Stimulated activated naive CD8-positive, alpha-beta T cell treated with anti-CD3 and anti-CD28 coated beads, Interleukin-15, amount 100 ng/mL, for 72 hours (primary cell): ENCODE measurements around the gene CEMIP2.

ENCODE experiments used
- ATAC-seq: fragments of 150-1000 bp; cut with Tn5 transposase; 2 replicates; pipeline ENCODE4 v1.10.0; 2021; ENCODE audit warnings: mild to moderate bottlenecking, moderate library complexity
- DNase-seq, 2 donors: peaks; one replicate each; pipeline ENCODE4 v3.0.0; 2021 to 2022
- H3K27ac Mint-ChIP-seq, 2 donors: one replicate each; pipeline ENCODE4 v1.8.0; 2022; ENCODE audit warnings: mild to moderate bottlenecking in 2 of 2, mixed read lengths in 2 of 2, moderate library complexity in 2 of 2
- H3K27me3 Mint-ChIP-seq: one replicate; pipeline ENCODE4 v1.8.0; 2022; ENCODE audit warnings: mixed read lengths
- H3K4me1 Mint-ChIP-seq: one replicate; pipeline ENCODE4 v1.8.0; 2022; ENCODE audit warnings: mild to moderate bottlenecking, mixed read lengths
- H3K4me3 Mint-ChIP-seq, 2 donors: one replicate each; pipeline ENCODE4 v1.8.0; 2022; ENCODE audit warnings: mild to moderate bottlenecking in 2 of 2, mixed read lengths in 2 of 2, moderate library complexity in 1 of 2
- H3K9me3 Mint-ChIP-seq, 2 donors: one replicate each; pipeline ENCODE4 v1.8.0; 2022; ENCODE audit warnings: mixed read lengths in 2 of 2

The CEMIP2 gene

GRCh38 chr9:71685988-71686387 lies 82.3 kb downstream of the CEMIP2 start:
- no peak overlapping the region for H3K27ac Mint-ChIP-seq
- ATAC-seq (no peak), DNase-seq (peak in 1 of 2 donors; percentile 8)
- peaks cover 65% of the 10 kb centered on the region for H3K4me1 Mint-ChIP-seq
- H3K27me3 Mint-ChIP-seq: no peaks in the 10 kb centered on the region
- peak overlapping the region; percentile 2 to 27 for H3K4me3 Mint-ChIP-seq
- no peaks in the 10 kb centered on the region for H3K9me3 Mint-ChIP-seq

GRCh38 chr9:71685394-71685793 lies 82.9 kb downstream of the CEMIP2 start:
- DNase-seq (peak in 1 of 2 donors; percentile 48), ATAC-seq (peak; percentile 97)
- Mint-ChIP-seq H3K4me1 (peaks cover 61% of the 10 kb centered on the region), H3K27ac (peak overlapping the region in 1 of 2 donors; percentile 54), H3K27me3 (no peaks in the 10 kb centered on the region), H3K4me3 (peak overlapping the region; percentile 3 to 5), H3K9me3 (no peaks in the 10 kb centered on the region)

- H3K9me3 Mint-ChIP-seq: no peaks in the 10 kb centered on the region
- peak overlapping the region in 1 of 2 donors; percentile 54 for H3K27ac Mint-ChIP-seq
- ATAC-seq (no peak), DNase-seq (no peak)
- H3K4me3 Mint-ChIP-seq: no peak overlapping the region
- no peaks in the 10 kb centered on the region for H3K27me3 Mint-ChIP-seq
- peaks cover 55% of the 10 kb centered on the region for H3K4me1 Mint-ChIP-seq
Observed at GRCh38 chr9:71684566-71684965, 83.7 kb downstream of the CEMIP2 start.

GRCh38 chr9:71683598-71684235 lies 84.6 kb downstream of the CEMIP2 start:
- Mint-ChIP-seq H3K4me3 (no peak overlapping the region), H3K27ac (peak overlapping the region; percentile 19 to 40), H3K9me3 (no peaks in the 10 kb centered on the region), H3K27me3 (no peaks in the 10 kb centered on the region), H3K4me1 (peaks cover 56% of the 10 kb centered on the region)
- no peak for ATAC-seq
- no peak for DNase-seq

GRCh38 chr9:71681708-71682272 lies 86.5 kb downstream of the CEMIP2 start:
- Mint-ChIP-seq H3K4me1 (peaks cover 61% of the 10 kb centered on the region), H3K9me3 (no peaks in the 10 kb centered on the region), H3K27me3 (no peaks in the 10 kb centered on the region), H3K27ac (peak overlapping the region in 1 of 2 donors; percentile 37), H3K4me3 (no peak overlapping the region)
- DNase-seq (no peak), ATAC-seq (no peak)

GRCh38 chr9:71681104-71681707 lies 87.1 kb downstream of the CEMIP2 start:
- Mint-ChIP-seq H3K9me3 (no peaks in the 10 kb centered on the region), H3K4me1 (peaks cover 61% of the 10 kb centered on the region), H3K27me3 (no peaks in the 10 kb centered on the region), H3K27ac (no peak overlapping the region), H3K4me3 (no peak overlapping the region)
- no peak for ATAC-seq
- DNase-seq: no peak

- no peak overlapping the region for H3K27ac Mint-ChIP-seq
- DNase-seq: no peak
- no peaks in the 10 kb centered on the region for H3K9me3 Mint-ChIP-seq
- no peak overlapping the region for H3K4me3 Mint-ChIP-seq
- no peak for ATAC-seq
- H3K4me1 Mint-ChIP-seq: peaks cover 53% of the 10 kb centered on the region
- no peaks in the 10 kb centered on the region for H3K27me3 Mint-ChIP-seq
Observed at GRCh38 chr9:71680189-71680980, 87.9 kb downstream of the CEMIP2 start.

- ATAC-seq (no peak), DNase-seq (no peak)
- no peaks in the 10 kb centered on the region for H3K9me3 Mint-ChIP-seq
- H3K27me3 Mint-ChIP-seq: no peaks in the 10 kb centered on the region
- H3K27ac Mint-ChIP-seq: no peak overlapping the region
- no peak overlapping the region for H3K4me3 Mint-ChIP-seq
- H3K4me1 Mint-ChIP-seq: peaks cover 40% of the 10 kb centered on the region
Observed at GRCh38 chr9:71678999-71679398, 89.3 kb downstream of the CEMIP2 start.

GRCh38 chr9:71677209-71677608 lies 91.1 kb downstream of the CEMIP2 start:
- H3K27me3 Mint-ChIP-seq: no peaks in the 10 kb centered on the region
- no peak overlapping the region for H3K4me3 Mint-ChIP-seq
- no peak for DNase-seq
- H3K4me1 Mint-ChIP-seq: peaks cover 34% of the 10 kb centered on the region
- ATAC-seq: no peak
- no peak overlapping the region for H3K27ac Mint-ChIP-seq
- no peaks in the 10 kb centered on the region for H3K9me3 Mint-ChIP-seq

GRCh38 chr9:71676460-71676859 lies 91.9 kb downstream of the CEMIP2 start:
- Mint-ChIP-seq H3K4me1 (peaks cover 28% of the 10 kb centered on the region), H3K9me3 (no peaks in the 10 kb centered on the region), H3K27ac (no peak overlapping the region), H3K27me3 (no peaks in the 10 kb centered on the region), H3K4me3 (no peak overlapping the region)
- DNase-seq: no peak
- no peak for ATAC-seq

GRCh38 chr9:71675857-71676165 lies 92.5 kb downstream of the CEMIP2 start:
- DNase-seq (no peak), ATAC-seq (no peak)
- no peak overlapping the region for H3K4me3 Mint-ChIP-seq
- peaks cover 28% of the 10 kb centered on the region for H3K4me1 Mint-ChIP-seq
- H3K27me3 Mint-ChIP-seq: no peaks in the 10 kb centered on the region
- H3K27ac Mint-ChIP-seq: no peak overlapping the region
- H3K9me3 Mint-ChIP-seq: no peaks in the 10 kb centered on the region

GRCh38 chr9:71675105-71675856 lies 93.0 kb downstream of the CEMIP2 start:
- peak overlapping the region in 1 of 2 donors; percentile 42 for H3K27ac Mint-ChIP-seq
- ATAC-seq (no peak), DNase-seq (no peak)
- H3K4me1 Mint-ChIP-seq: peaks cover 28% of the 10 kb centered on the region
- H3K4me3 Mint-ChIP-seq: no peak overlapping the region
- H3K9me3 Mint-ChIP-seq: no peaks in the 10 kb centered on the region
- no peaks in the 10 kb centered on the region for H3K27me3 Mint-ChIP-seq

- H3K4me3 Mint-ChIP-seq: no peak overlapping the region
- H3K9me3 Mint-ChIP-seq: no peaks in the 10 kb centered on the region
- no peaks in the 10 kb centered on the region for H3K27me3 Mint-ChIP-seq
- H3K27ac Mint-ChIP-seq: no peak overlapping the region
- DNase-seq: no peak
- H3K4me1 Mint-ChIP-seq: peaks cover 13% of the 10 kb centered on the region
- no peak for ATAC-seq
Observed at GRCh38 chr9:71672573-71672972, 95.7 kb downstream of the CEMIP2 start.

- ATAC-seq (no peak), DNase-seq (no peak)
- H3K27me3 Mint-ChIP-seq: no peaks in the 10 kb centered on the region
- H3K4me1 Mint-ChIP-seq: peaks cover 2% of the 10 kb centered on the region
- H3K27ac Mint-ChIP-seq: no peak overlapping the region
- no peak overlapping the region for H3K4me3 Mint-ChIP-seq
- H3K9me3 Mint-ChIP-seq: no peaks in the 10 kb centered on the region
Observed at GRCh38 chr9:71671289-71671688, 97.0 kb downstream of the CEMIP2 start.

GRCh38 chr9:71670121-71670520 lies 98.2 kb downstream of the CEMIP2 start:
- DNase-seq: no peak
- Mint-ChIP-seq H3K27ac (no peak overlapping the region), H3K4me1 (no peaks in the 10 kb centered on the region), H3K4me3 (no peak overlapping the region), H3K27me3 (no peaks in the 10 kb centered on the region), H3K9me3 (no peaks in the 10 kb centered on the region)
- no peak for ATAC-seq
